Fibroblast of upper back skin (primary cell): ENCODE data around the gene MSTO1.
A peak's percentile ranks its signal among the peaks of the same experiment; 100 is the strongest.
"Not testable (repeated sequence)": the region's sequence is repeated elsewhere in the genome, so short reads cannot be mapped to it uniquely, and the experiment has no call there.

Experiments
- DNase-seq: peaks from one replicate; pipeline ENCODE4 v3.0.0-alpha.2; 2013

The MSTO1 gene

DNA sequence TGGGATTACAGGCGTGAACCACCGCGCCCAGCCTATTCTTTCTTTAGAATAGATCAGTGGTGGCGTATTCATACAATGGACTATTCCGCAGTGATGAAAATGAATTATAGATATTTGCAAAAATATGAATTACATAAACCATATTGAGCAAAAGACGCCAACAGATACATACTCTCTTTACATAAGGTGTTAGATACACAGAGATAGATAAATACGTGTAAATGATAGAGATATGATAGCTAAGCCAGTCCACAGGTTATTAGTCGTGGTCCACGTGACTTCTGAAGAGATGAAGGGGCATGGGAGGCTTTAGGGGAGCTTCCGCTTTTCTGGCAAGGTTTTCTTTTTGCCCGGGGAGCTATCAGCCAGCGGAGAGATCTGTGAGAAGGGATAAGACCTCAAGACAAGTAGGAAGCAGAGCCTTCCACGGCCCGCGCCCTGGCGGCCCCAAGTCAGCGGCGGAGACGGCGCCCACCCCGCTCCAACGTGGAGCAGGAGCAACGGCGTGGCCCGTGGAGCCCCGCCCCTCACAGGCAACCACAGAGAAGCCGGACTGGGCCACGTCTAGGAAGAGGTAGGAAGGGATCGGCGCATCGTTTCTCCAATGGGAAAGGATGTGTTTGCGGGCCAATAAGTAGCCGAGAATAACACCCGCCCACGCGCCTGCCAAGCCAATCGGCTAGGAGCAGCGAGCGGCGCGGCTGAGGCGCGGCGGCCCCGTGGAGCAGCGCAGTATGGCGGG is at the start of gene MSTO1:
Gene MSTO1, plus strand, starts transcription at position 704 of the 742 bp plus-strand sequence. Its CDS starts 31 bp downstream, at position 735.
- peak; percentile 98 for DNase-seq

DNA sequence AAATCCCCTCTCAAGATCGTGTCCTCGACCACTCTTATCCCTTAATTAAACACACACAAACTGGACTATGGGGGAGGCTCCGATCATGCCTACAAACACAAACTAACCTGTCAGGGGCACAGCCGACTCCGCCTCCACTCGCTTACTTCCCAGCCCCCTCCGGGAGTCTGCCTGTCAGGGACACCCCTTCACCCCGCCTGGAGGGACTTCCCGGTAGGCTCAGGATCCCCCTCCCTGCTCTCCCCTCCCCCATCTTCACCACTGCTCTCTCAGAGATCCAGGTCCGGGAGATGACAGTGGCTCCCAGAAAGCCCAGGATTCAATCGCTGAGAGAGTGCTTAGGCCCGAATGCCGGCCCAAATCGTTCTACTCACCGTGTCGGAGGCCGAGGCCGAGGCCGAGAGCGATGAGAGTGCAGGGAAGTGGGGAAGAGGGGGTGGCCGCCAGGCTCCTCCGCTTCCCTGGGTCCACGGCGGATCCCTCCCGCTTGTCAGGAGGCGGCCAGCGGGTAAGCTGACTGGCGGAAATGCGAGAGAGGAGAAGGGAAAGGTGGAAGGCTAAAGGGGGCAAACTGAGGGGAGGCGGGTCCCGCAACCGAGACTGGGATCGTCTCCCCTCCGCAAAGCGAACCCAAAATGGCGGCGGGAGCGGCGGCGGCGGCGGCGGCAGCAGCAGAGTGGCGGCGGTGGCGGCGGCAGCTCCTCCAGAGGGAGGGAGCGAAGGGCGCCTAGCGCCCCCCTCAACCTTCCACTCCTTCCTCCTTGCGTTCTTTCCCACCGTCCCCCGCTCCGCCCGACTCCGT is 48.0 kb upstream of the MSTO1 start:
- not testable (repeated sequence) for DNase-seq

DNA sequence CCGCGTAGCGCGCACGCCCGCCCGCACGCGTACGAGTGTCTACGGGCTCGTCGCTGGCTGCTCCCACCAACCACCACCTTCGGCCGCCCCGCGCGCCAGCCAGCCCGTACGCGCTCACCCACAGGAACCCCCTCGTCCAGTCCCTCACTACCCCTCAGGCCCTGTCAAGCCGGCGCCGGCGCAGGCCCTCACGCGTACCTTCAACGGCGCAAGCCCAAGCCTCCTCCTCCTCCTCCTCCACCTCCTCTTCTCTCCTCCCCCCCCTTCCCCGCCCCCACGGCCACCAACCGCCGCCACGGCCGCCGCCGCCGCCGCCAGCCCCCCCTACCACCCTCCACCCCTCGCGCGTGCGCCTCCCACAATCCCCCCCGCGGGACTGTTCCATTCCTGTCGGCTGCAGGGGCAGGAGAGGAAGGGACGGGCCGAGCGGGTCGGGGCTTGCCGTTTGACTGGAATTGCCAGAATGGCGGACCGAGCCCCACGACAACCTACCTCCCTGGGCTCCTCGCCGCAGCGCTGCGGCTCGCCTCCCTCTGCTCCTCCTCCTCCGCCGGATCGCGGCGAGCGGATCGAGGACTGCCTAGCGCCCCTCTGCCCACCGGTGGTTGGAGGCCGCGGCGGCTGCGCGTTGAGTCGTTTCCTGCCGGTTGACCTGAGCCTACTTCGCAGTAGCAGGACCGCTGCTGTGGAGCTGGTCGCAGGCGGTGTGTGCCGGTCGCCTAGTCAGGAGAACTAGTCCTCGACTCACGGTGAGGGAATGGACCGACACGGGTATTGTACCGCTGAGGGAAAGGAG is 47.2 kb upstream of the MSTO1 start, which contains the start of gene ASH1L:
Gene ASH1L, minus strand, starts transcription at position 223 of the 796 bp plus-strand sequence. CDS start 41,284 bp downstream, outside the sequence.
- DNase-seq = peak; percentile 92

DNA sequence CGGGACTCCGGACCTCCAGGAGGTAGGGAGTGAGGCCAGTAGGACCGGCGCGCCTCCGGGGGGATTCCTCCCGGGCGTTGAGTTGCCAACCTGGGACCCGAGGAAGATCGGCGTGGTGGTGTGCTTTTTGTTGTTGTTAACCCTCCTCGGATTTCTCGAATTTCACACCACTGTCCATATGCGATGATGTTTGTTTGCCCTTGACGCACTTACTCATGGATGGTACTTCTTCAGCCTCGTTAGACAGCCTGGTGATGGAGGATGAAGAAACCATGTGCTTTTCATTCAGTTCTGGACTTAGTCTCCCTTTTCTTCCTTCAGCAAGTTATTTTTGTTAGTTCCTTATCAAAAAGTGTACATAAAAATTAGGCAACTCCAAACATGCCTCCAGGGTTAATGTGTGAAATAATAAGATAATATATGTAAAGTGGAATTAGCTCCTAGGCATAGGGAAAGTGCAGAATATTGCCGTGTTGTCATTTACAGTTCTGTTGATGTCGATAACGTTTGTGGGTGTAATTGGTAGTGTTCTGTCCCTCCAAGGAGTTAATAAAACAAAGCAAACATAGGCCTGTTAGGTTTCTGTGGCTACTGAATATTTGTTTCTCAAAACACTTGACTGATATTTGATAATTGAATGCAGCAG is 46.5 kb upstream of the MSTO1 start:
- DNase-seq = not testable (repeated sequence)

DNA sequence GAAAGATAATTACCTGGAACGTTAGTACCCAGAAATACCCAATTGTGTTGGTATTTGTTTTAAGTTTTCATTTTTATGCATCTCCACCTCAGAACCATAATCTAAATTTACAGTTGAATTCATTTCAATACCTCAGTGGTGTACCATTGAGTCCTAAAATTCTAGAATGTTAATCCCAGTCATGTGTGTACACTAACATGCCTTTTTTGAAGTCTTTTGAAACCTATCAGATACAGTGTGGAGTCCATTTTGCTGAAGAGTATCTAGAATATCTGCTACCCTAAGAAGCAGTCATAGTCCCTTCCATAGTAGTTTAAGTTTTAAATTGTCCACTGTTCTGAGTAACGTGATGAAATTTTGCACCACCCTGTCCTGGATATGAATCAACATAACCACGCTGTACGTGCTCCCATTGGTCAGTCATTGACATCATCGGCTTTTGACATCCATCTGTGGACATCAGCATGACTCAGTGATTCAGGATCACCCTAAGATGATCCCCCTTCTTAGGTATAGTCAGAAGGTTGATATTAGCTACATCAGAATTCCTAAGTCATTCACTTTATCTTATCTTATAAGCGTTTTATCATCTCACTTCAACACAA is 39.9 kb upstream of the MSTO1 start:
- peak; percentile 15 for DNase-seq

DNA sequence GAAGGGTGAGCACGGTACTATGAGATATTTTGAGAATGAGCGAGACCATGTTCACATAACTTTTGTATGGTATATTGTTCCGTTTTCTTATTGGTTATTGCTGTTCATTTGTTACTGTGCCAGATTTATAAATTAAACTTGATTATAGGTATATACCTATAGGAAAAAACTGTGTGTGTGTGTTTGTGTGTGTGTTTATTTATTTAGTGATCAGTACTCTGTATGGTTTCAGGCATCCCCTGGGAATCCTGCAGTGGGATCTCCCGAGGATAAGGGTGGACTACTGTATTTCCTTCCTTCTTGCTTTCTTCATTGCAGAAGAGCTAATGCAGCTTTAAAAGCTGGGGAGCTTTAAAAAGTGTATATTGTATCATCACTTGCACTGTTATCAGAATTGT is 39.4 kb upstream of the MSTO1 start:
- DNase-seq = no peak

DNA sequence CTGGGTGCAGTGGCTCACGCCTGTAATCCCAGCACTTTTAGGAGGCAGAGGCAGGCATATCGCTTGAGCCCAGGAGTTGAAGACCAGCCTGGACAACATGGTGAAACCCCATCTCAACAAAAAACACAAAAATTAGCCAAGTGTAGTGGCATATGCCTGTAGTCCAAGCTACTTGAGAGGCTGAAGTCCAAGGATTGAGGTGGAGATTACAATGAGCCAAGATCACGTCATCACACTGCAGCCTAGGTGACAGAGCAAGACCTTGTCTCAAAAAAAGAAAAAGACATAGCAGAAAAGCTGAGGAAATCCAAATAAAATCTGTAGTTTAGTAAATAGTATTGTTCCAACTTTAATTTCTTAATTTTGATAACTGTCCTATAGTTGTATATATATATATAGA is 35.9 kb upstream of the MSTO1 start:
- DNase-seq = no peak

DNA sequence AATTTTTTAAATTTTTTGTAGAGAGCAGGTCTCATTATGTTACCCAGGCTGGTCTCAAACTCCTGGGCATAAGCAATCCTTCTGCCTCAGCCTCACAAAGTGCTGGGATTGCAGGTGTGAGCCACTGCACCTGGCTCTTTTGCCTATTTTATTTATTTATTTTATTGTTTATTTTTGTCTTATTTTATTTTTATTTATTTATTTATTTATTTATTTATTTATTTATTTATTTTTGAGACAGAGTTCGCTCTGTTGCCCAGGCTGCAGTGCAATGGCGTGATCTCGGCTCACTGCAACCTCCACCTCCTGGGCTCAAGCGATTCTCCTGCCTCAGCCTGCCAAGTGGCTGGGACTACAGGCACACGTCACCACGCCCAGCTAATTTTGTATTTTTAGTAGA is 34.4 kb upstream of the MSTO1 start:
- not testable (repeated sequence) for DNase-seq

DNA sequence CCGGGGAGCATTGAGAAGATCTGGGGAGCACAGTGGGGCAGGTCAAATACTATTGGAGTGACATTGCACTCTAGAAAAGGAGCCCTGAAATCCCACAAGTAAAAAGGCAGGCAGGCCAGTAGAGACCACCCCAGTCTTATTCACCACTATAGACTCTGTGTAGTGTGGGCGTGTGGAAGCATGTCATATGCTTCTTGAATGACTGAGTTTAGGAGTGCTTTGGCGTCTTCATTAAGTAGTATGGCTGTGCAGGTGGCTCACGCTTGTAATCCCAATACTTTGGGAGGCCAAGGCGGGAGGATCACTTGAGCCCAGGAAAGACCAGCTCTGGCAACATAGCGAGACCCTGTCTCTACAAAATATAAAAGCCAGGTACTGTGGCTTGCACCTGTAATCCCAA is 26.2 kb upstream of the MSTO1 start:
- not testable (repeated sequence) for DNase-seq

DNA sequence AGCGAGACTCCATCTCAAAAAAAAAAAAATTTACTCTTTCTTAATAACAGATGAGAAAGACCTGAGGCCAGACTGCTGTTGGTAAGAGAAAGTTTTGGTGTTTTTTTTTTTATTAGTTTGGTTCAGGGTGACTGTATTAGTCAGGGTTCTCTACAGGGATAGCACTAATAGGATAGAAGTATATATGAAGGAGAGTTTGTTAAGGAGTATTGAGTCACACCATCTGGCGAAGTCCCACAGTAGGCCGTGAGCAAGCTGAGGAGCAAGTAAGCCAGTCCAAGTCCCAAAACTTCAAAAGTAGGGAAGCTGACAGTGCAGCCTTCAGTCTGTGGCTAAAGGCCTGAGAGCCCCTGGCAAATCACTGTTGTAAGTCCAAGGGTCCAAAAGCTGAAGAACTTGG is 20.7 kb upstream of the MSTO1 start:
- not testable (repeated sequence) for DNase-seq

DNA sequence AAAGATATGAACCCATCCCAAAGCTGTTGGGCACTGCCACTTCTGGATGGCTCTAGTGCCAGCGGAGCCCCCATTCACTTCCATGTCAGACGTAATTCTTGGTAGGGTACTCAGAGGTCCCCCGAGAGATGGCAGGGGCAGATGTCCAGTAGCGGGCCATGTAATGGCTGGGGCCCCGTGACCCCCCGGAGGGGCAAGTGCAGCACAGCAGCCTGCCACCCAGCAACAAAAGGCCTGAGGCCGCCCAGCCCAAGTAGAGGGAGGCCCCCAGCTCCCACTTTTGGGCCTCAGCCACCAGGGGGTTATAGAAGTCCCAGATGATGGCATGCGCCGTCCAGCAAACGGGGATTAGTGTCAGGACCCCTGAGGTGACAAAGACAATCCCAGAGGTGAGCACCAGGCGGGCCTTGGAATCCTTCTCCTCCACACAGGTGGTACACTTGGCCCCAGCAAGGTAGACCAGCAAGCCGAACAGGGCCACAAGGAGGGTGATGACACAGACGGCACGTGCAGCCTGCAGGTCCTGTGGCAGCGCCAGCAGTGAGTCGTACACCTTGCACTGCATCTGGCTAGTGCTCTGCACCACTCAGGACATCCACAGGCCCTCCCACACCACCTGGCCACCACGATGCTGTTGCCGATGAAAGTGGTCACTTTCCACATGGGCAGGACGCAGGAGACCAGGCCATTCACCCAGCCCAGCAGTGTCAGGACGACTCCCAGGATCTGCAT is 19.3 kb upstream of the MSTO1 start:
- DNase-seq = not testable (repeated sequence)

DNA sequence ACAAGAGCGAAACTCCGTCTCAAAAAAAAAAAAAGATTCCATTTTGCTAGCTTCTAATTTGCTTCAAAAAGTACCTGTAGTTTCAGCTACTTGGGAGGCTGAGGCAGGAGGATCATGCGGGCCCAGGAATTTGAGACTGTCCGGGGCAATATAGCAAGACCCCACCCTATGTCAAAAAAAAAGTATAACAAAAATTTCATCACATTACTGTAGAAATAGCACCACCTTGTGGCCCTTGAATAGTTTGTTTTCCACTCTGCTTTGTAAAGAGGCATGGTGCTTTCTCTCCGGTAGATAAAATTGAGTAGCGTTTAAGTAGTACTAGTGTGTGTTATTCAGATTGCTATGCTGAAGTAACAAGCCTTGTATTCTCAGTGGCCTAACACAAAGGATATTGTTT is 18.2 kb upstream of the MSTO1 start:
- DNase-seq = peak; percentile 69

DNA sequence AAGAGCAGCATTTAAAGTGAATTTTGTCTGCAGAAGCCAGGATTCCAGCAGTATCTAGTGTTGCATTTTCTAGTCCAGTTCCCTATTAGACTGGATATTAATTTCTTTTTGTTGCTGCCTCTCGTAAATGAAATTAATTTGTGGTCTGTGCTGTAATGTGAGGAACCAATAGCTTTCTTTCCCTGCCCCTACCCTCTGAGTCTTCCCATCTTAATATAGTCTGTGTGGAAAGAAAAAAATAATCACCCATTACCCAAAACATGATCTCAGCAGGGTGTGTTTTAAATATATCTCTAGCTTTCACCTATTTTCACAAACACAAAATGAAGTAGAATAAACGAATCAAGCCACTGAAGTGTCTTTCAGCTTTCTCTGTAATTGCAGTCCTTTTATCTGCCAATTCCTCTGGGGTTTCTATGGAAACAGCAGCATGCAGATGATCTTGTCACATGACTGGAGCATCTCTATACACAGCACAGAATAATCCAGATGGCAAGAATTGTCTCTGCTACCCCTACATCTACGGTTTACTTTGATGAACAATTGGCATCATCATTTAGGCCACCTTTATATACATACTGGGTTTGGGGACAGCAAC is 14.0 kb upstream of the MSTO1 start:
- DNase-seq = not testable (repeated sequence)

DNA sequence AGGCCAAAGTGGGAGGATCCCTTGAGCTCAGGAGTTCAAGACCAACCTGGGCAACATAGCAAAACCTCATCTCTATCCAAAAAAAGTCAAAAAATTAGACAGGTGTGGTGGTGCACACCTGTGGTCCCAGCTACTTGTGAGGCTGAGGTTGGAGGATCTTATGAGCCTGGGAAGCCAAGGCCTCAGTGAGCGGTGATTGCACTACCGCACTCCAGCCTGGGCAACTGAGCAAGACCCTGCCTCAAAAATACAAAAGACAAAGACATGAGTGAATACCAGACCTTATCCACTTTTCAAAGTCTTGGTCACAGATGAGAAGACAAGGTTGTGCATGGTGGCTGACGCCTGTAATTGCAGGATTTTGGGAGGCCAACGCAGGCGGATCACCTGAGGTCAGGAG is 13.2 kb upstream of the MSTO1 start:
- no peak for DNase-seq

DNA sequence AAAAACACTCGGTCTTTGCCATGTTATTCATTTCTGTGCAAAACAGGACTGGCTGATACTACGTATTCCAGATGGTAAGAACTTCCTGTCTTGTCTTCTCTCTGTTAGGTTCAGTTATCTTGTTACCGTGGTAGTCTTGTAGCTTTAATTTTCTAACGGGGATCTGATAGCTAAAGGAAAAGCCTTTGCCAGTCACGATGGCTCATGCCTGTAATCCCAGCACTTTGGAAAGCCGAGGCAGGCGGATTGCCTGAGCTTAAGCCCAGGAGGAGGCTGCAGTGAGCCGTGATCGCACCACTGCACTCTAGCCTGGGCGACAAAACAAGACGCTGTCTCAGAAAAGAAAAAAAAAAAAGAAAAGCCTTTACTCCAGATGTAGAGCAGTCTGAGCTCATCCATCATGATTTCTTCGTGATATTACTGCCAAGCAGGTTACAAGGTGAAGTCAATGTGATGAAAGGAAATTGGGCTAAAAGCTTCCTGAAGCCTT is 11.1 kb upstream of the MSTO1 start:
- DNase-seq = peak; percentile 37

DNA sequence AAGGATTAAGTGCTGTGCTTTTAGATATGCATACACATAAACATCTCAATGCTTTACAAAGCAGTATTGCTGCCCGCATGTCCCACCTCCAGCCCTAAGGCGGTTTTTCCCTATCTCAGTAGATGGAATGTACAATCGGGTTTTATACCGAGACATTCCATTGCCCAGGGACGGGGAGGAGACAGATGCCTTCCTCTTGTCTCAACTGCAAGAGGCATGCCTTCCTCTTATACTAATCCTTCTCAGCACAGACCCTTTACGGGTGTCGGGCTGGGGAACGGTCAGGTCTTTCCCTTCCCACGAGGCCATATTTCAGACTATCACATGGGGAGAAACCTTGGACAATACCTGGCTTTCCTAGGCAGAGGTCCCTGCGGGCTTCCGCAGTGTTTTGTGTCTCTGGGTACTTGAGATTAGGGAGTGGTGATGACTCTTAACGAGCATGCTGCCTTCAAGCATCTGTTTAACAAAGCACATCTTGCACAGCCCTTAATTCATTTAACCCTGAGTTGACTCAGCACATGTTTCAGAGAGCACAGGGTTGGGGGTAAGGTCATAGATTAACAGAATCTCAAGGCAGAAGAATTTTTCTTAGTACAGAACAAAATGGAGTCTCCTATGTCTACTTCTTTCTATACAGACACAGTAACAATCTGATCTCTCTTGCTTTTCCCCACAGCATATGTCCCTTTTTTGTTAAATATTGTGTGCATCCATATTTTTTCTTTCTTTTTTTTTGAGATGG is 10.0 kb upstream of the MSTO1 start:
- DNase-seq = not testable (repeated sequence)

DNA sequence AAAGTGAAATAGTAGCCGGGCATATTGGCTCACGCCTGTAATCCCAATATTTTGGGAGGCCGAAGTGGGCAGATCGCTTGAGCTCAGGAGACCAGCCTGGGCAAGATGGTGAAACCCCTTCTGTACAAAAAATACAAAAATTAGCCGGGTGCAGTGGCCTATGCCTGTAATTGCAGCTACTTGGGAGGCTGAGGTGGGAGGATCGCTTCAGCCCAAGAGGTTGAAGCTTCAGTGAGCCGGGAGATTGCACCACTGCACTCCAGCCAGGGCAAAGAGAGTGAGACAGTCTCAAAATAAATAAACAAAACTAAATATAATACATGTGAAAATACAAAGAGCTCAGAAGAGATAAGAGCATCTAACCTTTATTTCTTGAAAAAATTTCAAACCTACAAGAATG is 2.3 kb upstream of the MSTO1 start:
- no peak for DNase-seq

DNA sequence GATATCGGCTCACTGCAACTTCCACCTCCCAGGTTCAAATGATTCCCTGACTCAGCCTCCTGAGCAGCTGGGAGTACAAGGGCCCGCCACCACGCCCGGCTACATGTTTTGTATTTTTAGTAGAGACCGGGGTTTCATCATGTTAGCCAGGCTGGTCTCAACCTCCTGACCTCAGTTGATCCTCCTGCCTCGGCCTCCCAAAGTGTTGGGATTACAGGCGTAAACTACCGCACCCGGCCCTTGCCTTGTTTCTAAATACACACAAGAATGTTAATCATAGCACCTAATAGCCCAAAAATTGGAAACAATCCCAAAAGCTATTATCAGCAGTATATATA is 1.2 kb upstream of the MSTO1 start:
- DNase-seq = no peak

DNA sequence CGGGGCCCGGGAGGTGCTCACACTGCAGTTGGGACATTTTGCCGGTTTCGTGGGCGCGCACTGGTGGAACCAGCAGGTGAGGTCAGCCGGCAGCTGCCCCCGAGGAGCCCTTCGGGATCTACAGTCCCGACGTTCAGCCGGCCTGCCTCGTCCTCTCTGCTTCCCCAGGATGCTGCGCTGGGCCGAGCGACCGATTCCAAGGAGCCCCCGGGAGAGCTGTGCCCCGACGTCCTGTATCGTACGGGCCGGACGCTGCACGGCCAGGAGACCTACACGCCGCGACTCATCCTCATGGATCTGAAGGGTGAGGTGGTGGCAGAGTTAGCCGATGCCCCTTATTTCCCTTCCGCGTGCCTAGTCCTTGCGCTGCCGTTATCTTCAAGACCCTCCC is 234 bp downstream of the MSTO1 start:
- DNase-seq = not testable (repeated sequence)

DNA sequence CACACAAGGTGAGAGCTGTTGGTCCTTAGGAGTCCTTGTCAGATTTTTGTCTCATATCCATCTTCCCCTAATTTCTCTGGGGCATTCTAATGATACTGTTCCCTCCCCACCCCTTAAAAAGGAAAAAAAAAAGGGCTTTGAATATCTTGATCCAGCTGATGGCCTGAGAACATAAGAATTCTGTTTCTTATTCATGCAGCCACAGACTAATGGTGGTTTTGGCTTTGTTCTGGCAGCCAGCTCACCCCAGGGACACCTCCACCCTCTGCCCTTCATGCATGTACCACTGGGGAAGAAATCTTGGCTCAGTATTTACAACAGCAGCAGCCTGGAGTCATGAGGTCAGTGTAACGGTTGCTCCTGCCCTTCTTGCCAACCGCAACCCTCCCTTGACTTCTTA is 3.2 kb downstream of the MSTO1 start:
- DNase-seq = not testable (repeated sequence)
